NCI-H1436 (cell line): ENCODE data around the gene CD300H.
"Not testable (repeated sequence)": the region's sequence is repeated elsewhere in the genome, so short reads cannot be mapped to it uniquely, and the experiment has no call there.

Experiments used
- DNase-seq: peaks from one replicate; lab custom pipeline; 2025; lab: John Stamatoyannopoulos, UW

Gene CD300H

DNA sequence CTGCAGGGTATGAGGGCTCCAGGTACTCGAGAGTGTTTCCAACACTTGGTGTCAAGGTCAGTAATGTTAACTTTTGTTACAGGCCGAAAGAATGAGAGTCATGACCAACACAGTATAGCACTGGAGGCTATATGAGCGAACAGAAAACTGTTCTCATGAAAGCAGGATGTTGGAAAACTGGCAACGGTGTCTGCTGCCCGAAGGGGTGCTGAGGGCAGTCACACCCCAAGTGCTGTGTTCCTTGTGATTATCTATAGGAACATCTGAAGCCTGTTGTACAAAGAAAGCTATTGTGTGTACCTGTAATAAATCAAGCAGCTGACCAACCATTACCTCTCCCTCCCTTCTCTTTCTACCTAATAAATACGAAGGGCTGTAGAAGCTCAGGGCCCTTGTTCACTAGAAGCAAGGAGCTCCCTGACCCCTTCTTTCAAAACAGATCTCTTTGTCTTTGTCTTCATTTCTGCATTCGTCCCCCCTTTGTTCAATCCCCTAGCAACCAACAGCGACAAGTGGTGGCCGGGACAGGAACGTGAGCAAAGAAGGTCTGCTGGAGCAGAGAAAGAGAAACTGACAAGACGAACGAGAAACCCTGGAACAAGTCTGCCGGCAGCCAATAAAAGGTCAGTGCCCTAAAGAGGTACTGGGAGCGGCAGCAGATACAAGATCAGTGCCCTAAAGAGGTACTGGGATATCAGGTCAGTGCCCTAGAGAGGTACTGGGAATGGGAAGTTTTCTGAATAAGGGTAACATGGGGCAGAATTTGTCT, 17.2 kb upstream of the CD300H start:
- no peak for DNase-seq

DNA sequence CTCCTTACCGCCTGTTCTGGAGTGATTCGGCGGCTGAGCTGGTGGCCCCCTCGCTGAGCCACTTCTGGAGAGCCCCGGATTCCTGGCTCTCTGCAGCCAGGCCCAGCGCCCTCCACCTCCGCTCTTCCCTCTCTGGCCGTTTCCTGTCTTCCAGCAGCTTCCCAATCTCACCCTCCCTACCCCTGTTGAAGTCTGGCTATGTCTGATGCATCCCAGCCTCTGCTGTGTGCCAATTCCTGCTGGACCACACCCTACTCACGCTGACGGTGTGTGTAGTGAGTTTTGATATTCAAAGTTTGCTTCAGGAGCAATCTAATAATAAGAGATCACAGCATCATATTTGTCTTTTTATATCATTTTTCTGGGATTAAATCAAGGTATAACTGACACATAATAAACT, 15.3 kb upstream of the CD300H start:
- DNase-seq, result no peak

DNA sequence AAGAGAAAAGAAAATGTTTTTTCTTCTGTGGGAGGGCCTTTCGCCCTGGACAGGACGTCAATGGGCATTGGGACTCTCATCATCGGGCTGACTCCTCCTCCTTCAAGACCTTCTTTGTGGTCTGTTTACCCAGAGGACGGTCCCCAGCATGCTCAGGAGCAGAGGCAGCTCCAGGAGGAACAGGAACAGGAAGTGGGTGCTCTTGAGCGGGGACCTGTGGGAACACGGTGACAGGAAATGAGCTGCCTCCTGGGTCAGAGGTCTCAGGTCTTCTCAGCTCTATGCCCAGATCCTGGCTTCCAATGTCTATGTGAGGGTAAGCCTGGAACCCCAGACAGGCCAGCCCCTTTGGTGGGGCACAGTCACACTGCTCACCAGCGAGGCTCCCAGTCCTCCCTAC, 12.6 kb upstream of the CD300H start:
- no peak for DNase-seq

DNA sequence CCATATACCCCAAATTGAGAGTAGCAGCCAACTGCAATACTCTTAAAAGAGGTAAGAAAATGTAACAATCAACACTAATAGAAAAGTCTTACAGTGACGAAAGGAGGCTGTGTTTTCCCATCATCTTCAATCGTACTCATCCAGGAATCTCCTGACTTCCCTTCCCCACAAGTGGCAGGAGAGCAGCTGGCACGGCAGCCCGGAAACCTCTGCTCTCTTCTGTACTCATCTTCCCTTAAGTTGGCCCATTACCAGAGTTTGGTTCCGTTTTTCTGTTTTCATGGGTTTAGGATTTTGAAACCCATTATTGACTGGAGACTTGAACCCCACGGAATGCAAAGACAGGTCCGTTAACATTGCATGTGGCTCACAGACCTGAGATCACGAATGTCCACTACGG, 11.7 kb upstream of the CD300H start:
- DNase-seq, result no peak

DNA sequence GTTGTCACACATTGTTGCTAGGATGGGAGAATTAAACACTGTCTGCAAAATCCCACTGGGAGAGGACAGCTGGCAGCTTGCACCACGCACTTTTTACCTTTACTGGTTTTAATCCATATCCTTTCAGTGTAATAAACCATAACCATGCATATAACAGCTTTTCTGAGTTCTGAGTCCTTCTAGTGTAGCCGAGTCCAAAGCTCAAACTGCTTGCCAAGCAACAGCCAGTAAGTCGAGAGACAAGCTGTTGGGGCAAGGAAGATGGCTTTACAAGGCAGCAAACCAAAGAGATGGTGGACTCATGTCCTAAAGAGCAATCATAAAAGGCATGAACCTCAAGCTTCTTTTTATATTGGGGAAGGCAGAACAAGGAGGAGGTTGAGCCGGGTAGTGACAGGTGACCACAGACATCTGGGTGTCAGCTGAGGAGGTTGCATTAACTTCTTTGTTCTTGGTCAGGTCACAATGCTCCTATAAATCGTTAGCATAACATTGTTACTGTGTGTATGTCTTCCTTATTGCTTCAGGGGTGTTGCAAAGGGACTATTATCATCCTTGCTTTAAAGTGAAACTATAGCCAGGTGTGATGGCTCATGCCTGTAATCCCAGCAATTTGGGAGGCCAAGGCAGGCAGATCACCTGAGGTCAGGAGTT, 7.3 kb upstream of the CD300H start:
- DNase-seq, result no peak

DNA sequence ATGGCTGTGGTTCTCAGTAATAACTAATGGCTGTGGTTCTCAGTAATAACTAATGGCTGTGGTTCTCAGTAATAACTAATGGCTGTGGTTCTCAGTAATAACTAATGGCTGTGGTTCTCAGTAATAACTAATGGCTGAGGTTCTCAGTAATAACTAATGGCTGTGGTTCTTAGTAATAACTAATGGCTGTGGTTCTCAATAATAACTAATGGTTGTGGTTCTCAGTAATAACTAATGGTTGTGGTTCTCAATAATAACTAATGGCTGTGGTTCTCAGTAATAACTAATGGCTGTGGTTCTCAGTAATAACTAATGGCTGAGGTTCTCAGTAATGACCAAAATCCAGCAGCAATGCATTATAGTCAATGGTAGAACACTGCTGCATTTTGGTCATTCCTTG, 6.3 kb upstream of the CD300H start:
- not testable (repeated sequence) for DNase-seq

DNA sequence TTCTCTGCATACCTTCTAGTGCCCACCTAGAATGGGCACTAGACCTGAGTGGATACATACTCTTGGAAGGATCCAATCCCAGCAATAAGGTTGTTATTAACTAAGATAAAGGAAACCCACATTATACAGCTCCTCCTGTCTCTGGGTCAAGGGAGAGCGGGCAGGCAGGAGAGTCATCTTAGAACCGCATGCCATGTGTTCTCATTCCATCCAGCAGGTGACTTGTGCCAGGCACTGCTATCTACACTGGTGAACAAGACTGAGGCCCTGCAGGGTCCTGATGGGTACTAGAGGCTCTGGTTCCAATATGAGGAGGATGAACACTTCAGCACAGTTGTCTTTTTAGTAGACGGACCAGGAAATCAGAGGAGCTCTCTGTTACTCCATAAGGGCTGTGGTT, 5.9 kb upstream of the CD300H start:
- no peak for DNase-seq

DNA sequence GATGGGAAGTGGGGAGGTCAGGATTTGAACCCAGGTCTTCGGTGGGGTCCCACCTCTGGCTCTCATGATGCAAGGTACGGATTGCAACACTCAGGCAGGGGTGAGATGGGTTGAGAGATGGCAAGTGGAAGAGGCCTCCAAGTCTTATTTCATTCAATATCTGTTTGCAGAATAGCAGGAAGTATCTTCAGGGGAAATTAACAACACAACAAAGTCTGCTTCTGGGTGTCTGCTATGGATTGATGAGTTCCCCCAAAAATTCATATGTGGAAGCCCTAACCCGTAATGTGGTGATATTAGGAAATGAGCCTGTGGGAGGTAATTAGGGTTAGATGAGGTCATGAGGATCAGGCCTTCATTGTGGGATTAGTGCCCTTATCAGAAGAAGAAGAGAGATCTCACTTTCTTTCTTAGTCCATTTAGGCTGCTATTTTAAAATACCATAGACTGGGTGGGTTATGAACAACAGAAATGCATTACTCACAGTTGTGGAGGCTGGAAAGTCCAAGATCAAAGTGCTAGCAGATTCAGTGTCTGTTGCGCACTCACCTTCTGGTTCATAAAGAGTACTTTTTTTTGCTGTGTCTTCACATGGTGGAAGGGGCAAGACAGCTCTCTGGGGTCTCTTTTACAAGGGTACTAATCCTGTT, 4.4 kb upstream of the CD300H start:
- DNase-seq, result no peak

DNA sequence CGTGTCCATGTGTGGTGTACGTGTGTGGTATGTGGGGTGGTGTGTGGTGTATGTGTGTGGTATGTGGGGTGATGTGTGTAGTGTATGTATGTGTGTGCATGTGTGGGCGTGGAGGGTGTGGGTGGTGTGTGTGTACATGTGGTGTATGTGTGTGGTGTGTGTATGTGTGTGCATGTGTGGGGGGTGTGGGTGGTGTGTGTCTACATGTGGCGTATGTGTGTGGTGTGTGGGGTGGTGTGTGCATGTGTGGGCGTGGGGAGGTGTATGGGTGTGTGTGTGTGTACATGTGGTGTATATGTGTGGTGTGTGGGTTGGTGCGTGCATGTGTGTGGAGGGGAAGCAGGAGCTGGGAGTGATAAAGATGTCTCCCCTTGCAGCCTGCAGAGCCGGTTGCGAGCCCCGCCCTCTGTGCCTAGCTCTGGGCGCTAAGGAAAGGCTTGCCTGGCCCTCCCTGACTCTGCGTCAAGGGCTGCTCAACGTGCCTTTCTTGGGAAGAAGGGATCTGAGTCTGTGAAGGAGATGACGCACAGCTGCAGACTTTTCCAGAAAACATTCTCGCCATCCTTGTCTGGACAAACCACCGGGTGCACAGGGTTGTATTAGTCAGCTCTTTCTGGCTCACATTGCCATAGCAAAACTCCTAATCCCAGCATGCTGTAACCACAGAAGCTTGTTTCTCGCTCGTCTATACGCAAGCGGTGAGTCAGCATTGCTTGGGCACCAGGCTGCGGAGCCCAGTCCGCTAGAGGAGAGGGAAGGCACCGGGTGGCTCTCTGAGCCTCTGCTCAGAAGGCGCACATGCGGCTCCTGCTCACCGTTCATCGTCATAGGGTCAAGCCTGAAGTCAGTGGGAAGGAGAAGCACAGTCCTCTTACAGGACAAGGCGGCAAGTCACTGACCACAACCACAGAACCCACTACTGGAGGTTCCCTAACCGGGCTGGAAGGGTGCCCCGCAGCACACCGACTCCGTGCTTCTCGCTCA, 2.0 kb upstream of the CD300H start:
- no peak for DNase-seq

DNA sequence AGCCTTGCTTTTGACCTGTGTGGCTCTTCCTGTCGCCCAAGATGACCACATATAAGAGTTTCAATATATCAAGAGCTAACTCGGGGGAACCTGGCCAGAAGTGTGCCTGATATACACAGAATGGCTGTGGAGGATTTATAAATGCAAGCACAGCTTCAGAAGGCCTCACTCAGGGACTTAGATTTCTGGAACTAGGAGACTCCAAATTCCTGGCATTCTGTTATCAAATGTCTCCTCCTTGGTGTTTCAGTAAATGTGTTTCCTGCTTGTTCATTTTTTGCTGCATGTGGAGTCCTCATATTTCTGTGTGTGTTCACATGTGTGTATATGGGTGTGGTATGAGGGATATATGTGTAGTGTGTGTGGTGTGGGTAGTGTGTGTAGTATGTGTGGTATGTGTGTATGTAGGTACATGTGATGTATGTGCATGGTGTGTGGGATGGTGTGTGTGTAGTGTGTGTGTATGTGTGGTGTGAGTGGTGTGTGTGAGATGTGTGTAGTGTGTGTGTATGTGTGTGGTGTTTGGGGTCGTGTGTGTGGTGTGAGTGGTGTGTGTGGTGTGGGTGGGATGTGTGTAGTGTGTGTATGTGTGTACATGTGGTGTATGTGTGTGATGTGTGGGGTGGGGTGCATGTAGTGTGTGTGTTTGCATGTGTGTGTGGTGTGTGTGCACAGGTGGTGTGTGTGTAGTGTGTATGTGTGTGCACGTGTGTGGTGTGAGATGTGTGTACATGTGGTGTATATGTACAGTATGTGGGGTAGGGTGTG, 981 bp upstream of the CD300H start:
- no peak for DNase-seq

DNA sequence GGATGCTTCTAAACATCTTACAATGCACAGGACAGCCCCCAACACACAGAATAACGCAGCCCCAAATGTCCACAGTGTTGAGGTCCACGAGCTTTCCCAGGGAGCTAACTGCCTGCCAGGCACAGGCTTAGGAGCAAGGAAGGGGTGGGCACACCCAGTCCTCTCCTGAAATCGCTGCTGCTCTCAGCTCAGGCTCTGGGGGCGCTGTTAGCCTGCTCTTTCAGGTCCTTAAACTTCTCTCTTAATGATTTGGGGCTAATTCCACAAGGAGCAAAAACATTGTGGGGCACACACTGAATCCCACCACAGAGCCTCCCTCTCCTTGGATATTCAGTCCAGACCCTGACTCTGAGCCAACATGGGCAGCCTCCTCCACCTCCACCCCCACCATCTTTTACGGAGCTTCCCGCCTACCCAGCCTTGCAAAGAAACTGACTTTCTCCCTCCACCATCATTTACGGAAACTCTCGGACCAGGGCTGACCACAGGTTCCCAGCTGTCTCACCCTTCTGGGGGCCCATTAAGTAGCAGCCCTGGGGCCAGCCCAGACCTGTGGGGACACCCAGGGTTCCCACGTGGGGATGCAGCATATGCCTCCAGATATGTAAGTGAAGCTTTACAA, 1.1 kb downstream of the CD300H start:
- DNase-seq, result peak; percentile 36

DNA sequence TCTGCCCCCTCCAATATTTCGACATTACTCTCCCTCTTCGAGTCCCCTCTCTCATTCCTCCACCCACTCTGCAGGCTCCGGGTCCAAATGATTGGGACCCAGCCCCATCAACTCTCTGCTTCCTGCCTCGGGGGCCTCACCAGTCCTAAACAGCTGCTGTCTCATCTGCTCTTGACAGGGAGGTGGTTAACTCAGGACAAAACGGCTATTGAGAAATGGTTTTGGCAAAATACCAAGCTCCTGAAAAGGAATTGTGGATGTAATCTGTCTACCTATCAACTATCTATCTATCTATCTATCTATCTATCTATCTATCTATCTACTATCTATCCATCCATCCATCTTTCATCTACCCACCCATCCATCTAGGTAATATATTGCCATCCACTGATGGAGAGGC, 2.2 kb downstream of the CD300H start:
- no peak for DNase-seq

DNA sequence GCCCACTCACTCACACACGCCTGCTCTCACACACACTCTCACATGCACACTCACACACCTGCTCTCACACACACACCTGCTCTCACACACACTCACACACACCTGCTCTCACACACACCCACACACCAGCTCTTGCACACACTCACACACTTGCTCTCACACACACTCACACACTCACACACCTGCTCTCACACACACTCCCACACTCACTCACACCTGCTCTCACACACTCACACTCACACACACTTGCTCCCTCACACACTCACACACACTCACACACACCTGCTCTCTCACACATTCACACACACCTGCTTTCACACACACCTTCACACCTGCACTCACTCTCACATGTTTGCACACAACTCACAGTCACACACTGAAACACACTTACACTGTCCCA, 4.0 kb downstream of the CD300H start:
- no peak for DNase-seq

DNA sequence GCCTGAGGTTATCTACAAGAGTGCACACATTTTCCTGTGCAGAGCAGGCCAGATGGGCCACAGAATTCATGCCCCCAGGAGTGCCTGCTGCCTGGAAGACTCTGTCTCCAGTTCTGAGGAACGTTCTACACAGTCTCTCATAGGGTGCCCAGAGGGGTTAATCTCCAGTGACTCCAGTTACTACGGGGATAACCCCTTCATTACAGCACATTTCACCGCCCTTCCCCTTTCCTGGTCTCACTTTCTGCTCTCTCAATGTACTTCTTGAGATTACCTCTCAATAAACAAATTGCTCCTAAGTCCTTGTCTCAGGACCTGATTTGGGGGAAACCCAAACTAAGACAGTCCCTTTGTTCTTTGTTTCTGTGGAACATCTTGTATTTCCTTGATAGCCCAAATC, 5.7 kb downstream of the CD300H start:
- no peak for DNase-seq

DNA sequence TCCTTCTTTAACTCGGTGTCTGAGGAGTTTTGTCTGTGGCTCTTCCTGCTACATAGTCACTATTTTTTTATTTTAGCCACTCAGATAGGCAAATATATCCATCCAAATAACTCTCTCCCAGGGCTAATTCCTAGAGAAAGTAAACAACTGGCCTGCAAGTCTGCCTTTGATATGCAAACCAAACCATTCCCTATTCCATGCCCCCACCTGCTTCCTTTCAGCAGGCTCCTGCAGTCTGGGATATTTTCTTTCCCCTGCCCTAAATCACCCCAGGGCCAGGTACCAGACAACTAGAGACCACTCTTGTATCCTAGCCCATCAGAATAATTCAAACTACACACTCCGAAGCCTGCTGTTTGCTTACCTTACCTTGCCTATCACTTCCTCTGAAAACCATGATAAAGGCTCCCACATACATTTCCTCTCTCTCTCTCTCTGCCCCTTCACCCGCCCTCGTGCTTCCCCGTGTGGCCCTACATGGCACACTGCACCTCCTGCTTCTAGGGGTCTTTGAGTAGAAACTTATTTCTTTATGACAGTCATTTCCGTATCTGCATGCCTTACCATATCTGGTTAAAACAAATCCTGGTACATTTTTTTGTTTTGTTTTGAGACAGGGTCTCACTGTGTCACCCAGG, 8.3 kb downstream of the CD300H start:
- DNase-seq, result no peak

DNA sequence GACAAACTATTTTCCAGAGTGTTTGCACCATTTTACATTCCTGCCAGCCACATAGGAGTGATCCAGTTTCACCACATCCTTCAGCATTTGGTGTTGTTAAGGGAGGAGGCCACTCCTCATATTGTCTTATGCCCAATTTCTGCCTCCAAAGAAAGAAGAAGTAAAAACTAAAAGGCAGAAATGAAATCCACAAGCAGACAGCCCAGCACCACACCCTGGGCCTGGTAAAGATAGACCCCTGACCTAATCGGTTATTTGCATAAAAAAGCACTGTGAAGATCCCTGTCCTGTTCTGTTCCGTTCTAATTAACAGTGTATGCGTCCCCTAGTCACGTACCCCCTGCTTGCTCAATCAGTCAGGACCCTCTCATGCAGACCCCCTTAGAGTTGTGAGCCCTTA, 8.9 kb downstream of the CD300H start:
- not testable (repeated sequence) for DNase-seq

DNA sequence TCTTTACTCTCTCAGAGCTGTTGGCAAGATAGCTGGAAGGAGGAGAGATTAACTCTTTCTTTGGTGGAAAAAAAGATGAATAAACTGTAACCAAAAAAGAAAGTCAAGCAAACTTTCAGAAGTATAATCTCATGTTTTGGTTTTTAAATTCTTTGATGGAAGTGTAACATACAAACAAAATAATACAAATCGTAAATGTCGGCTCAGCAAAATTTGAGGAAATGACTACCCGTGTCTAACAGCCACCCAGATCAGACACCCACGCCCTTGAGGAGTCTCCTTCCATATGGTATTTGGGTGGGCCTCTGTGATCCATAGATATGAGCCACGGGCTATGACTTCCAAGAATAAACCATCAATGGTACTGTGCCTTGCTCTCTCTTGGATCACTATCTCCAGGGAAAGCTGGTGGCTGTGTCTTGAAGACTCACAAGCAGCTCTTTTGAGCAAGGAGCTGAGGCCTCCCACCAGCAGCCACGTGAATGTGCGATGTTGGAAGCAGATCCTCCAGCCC, 11.8 kb downstream of the CD300H start:
- no peak for DNase-seq

DNA sequence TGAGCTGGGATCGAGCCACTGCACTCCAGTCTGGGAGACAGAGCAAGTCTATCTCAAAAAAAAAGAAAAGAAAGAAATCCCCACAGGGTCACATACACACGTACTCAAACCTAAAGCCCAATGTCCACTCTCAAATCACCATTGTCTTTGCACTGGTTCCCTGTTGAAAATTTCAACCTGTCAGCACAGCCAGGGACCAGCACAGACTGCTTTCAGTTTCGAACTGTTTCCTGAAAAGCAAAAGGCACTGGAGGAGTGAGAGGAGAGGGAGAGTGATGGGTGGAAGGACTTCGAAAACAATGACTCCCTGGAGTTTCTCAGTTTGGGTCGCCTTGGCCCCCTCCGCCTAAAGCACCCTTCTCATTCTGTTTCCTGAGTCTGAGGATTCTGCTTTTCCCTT, 12.4 kb downstream of the CD300H start:
- DNase-seq, result no peak

DNA sequence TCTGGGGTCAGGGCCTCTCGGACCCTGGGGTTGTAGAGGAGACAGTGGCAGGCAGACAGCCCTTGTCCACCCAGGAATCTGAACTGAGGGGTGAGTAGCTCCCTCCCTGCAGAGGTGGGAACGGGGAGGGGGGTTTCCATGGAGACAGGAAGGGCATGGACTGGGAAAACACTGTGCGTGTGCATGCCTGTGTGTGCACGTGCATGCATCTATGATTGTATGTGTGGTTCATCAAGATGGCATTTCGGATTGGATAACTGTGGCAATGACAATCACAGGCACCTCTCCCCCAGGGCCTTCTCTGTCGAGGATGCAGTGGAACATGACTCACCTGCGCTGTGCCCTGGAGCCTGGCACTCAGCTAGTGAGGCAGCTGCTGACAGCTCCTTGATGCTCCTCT, 15.3 kb downstream of the CD300H start:
- no peak for DNase-seq

DNA sequence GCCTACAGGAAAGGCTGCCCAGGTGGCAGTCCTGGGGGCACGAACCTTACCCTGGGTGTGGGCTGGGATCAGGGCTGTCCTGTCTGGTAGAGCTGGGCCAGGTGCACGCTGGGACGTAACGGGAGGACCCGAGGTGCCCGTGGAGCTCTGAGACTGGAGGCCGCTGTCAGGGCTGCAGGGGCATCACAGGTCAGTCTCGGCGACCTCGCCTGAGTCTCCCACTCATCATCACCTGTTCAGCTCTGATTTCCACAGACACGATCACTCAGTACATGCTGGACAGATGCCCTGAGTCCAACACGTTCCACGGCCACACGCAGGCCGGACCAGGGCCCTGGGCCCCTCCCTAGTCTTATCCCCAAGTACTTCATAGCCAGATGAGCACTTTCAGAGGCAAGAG, 16.7 kb downstream of the CD300H start:
- no peak for DNase-seq
